GM18951 (cell line): ENCODE data around the gene RREB1.

Experiments used
- POLR2A ChIP-seq: IDR thresholded peaks from 4 replicates; pipeline ENCODE4 v1.6.1; 2011; ENCODE audit warnings: mild to moderate bottlenecking; ENCODE audit not compliant: insufficient read length, insufficient read depth; ENCODE audit errors: extremely low read depth
- in situ Hi-C: fragments of 300-500 bp; cut with MboI; formaldehyde crosslinking; loops from one replicate; pipeline ENCODE4 v1.12.0; 2022; ENCODE audit warnings: low sequenced_read_pairs, mixed read lengths, inconsistent platforms; ENCODE audit not compliant: unreplicated experiment

The RREB1 gene

GRCh38 chr6:7078856-7079255 is 28.9 kb upstream of the RREB1 start:
- no peak for TF ChIP-seq POLR2A
- in situ Hi-C loops, result no loop called here

- in situ Hi-C loops, result no loop called here
- TF ChIP-seq POLR2A, result no peak
These were observed 27.4 kb upstream of the RREB1 start for GRCh38 chr6:7080311-7080710.

GRCh38 chr6:7085911-7086310 is 21.9 kb upstream of the RREB1 start:
- in situ Hi-C loops, result no loop called here
- no peak for TF ChIP-seq POLR2A

- in situ Hi-C loops, result no loop called here
- no peak for TF ChIP-seq POLR2A
These were observed 21.3 kb upstream of the RREB1 start for GRCh38 chr6:7086488-7086887.

DNA sequence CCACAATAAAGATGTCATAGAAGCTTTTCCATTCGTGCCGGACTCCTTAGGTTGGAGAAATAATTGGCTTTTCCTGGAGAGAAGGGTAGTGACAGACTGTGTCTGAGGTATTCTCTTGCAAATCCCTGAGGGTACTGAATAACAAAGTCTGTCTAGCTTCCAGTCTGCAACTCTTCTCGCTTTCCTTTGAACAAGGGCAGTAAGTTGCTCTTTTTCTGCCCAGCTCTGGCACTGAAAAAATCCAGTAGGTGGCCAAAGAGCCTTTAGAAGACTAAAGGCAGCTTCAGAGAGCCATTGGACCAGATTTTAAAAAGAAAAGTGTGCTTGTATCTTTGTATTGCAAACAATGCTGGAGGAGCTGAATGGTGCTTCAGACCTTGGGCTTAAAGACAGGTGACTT is 20.7 kb upstream of the RREB1 start:
- in situ Hi-C loops, result no loop called here
- TF ChIP-seq POLR2A, result no peak

DNA sequence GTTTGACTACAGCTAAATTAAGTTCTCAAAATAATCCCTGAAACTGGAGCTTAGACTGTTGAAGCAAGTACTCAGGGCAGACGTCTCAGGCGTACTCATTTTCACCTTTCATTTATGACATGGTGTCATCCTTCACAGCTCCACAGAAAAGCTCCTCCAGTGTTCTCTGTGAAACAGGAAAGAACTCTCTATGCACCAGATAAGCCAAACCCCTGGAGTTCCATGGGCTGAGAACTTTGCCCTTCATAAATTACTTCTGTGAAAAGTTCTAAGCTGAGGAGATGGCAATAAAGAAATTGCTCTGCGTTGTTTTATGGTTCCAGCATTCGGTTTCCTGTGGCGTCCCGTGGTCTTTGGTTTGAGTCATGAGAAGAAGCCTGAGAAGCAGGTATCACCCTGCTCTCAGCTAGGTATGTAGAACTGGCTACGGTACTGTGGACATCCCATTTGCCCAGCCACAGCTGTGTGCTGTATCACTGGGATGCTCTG is 20.2 kb upstream of the RREB1 start:
- no peak for TF ChIP-seq POLR2A
- in situ Hi-C loops, result no loop called here

DNA sequence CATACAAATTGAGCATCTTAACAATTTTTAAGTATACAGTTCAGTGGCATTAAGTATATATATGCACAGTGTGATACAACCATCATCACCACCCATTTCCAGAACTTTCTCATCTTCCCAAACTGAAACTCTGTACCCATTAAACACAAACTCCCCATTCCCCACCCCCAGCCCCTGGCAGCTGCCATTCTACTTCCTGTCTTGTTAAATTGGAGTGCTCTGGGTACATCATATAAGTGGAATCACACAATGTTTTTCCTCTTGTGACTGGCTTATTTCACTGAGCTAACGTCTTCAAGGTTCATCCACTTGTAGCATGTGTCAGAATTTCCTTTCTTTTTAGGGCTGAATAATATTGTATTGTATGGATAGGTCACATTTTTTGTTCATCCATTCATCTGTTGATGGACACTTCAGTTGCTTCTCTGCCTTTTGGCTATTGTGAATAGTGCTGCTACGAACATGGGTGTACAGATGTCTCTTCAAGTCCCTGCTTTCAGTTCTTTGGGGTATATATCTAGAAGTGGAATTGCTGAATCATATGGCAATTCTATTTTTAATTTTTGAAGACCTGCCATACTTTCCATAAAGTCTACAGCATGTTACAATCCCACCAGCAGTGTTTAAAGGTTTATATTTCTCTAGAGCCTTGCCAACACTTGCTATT is 19.6 kb upstream of the RREB1 start:
- TF ChIP-seq POLR2A, result no peak
- in situ Hi-C loops, result no loop called here

DNA sequence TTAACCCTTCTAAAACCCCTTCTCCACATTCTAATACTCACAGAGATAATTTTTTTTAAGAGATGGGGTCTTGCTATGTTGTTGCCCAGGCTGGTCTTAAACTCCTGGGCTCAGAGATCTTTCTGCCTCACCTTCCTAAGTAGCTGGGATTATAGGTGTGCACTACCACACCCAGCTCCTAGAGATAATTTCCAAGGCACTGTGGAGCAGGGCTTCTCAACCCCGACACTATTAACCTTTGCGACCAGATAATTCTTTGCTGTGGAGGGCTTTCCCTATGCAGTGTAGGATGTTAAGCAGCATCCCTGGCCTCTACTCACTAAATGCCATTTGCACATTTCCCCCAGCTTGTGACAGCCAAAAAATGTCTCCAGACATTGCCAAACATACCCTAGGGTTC is 8.8 kb upstream of the RREB1 start:
- TF ChIP-seq POLR2A, result no peak
- in situ Hi-C loops, result no loop called here

DNA sequence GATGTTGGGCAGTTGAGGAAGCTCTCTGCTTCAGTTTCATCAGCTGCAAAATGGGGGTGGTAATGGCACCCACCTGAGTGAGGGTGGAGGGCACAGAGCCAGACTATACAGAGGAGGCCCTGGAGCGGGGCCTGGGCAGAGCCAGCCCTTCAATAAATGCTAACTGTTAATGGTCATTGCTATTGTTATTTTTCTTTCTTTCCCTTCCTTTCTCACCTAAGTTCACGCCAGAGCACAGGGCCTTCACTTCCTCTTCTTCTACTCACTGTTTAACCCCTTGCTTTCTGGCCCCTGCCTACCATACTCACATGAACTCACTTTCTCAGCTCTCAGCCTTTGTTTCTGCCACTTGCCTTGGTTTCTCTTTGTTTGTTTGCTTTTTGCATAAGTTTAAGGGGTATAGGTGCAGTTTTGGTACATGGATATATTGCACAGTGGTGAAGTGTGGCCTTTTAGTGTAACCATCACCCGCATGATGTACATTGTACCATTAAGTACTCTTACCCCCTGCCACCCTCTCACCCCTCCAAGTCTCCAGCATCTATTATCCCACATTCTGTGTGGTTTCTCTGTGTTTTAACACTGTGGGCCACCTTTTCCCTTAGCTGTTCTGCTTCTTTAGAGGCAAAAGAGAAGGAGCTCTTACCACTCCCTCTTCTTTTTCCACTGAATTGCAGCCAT is 7.5 kb upstream of the RREB1 start:
- no peak for TF ChIP-seq POLR2A
- in situ Hi-C loops, result no loop called here

DNA sequence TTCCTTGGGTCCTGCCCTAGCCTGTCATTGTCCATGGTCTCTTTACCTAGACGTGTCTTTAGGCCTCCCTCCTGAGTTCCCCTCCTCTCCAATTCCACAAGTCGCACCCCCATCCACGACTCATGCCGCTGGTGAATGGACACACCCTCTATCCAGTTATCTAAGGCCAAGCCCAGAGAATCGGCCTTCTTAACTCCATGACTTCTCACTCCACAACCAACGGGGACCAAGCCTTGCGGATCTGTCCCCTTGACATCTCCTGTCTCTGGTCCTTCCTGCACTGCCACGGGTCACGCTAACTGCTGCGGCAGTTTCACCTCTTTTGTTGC is 7.0 kb upstream of the RREB1 start:
- no peak for TF ChIP-seq POLR2A
- in situ Hi-C loops, result no loop called here

DNA sequence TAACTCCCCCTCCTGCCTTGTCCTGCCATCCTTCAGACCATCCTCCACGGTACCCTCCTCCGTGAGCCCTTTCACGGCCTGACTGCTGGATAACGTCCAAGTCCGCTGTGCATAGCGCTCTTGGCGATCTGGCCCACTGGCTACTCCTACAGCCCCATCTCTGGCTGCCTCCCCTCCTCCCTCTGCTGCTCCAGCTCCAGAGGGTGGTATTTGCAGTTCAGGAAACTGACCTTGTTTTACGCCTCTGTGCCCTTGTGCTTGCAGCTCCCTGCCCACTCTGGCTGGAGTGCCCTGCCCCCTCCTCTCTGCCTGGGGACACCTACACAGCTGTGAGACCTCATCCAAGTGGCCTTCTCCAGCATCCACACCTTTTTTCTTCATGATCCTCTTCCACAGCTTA is 6.5 kb upstream of the RREB1 start:
- TF ChIP-seq POLR2A, result no peak
- in situ Hi-C loops, result no loop called here

DNA sequence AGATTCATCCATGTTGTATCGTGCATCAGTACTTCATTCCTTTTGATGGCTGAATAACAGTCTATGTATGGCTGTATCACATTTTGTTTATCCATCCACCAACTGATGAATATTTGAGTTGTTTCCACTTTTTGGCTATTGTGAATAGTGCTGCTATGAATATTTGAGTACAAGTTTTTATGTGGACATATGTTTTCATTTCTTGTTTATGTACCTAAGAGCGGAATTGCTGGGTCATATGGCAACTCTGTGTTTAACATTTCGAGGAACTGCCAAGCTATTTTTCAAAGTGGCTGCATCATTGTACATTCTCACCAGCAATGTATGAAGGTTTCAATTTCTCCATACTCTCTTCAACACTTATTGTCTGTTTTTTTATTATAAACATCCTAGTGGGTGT is 3.0 kb upstream of the RREB1 start:
- no peak for TF ChIP-seq POLR2A
- in situ Hi-C loops, result no loop called here

- no peak for TF ChIP-seq POLR2A
- in situ Hi-C loops, result no loop called here
These were observed 1.5 kb upstream of the RREB1 start for GRCh38 chr6:7106215-7106751.
